DMS53 treated with DMSO at 0.1 percent for 48 hours (cell line): ENCODE results near the gene BABAM1.

Source experiments
- DNase-seq: peaks from one replicate; lab custom pipeline; 2025; ENCODE audit not compliant: unreplicated experiment; lab: John Stamatoyannopoulos, UW

Gene BABAM1

GRCh38 chr19:17266975-17267788 is at the start of gene BABAM1:
Gene BABAM1 (plus strand): TSS chr19:17267443. CDS start chr19:17268807, 1,364 bp downstream.
- DNase-seq, result peak; percentile 92

DNA sequence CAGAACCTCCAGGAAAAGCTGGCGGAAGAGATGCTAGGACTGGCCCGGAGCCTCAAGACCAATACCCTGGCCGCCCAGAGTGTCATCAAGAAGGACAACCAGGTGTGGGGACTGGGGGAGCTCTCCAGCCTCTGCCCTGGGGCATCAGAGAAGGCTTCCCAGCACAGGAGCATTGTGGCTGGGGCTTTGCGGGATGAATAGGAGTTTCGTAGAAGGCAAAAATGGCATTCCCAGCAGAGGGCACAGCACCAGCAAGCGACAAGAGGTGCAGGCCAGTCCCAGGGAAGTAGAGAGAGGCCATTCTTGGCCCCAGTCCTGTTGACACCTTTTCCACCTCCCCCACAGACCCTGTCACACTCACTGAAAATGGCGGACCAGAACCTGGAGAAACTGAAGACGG is 48.0 kb upstream of the BABAM1 start:
- no peak for DNase-seq

- no peak for DNase-seq
Measured at GRCh38 chr19:17220207-17220758, 47.0 kb upstream of the BABAM1 start.

- no peak for DNase-seq
Measured at GRCh38 chr19:17225053-17225452, 42.2 kb upstream of the BABAM1 start.

GRCh38 chr19:17226002-17226933 is 41.0 kb upstream of the BABAM1 start, which contains the start of gene OCEL1:
Gene OCEL1 (plus strand): TSS chr19:17226226. CDS start chr19:17226248, 22 bp downstream.
- peak; percentile 90 for DNase-seq

DNA sequence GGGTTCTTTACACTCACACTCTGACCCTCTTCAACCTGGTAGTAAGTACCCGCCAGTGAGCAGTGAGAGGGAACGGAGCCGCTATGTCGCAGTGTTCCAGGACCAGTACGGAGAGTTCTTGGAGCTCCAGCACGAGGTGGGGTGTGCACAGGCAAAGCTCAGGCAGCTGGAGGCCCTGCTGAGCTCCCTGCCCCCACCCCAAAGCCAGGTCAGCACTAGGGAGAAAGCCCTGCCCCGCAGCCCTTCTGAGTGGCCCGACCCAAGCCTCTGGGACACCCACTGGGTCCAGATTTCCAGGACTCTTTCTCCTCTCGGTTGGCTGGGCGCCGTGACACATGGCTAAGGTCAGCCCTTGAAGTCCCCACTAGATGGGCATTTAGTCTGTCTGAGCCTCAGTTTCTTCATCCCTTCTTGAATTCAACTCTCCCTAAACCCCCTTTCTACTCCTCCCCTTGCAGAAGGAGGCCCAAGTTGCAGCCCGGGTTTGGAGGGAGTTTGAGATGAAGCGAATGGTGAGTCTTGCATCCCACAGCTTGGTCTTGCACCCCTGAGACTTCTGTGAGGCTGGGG is 39.4 kb upstream of the BABAM1 start:
- no peak for DNase-seq

DNA sequence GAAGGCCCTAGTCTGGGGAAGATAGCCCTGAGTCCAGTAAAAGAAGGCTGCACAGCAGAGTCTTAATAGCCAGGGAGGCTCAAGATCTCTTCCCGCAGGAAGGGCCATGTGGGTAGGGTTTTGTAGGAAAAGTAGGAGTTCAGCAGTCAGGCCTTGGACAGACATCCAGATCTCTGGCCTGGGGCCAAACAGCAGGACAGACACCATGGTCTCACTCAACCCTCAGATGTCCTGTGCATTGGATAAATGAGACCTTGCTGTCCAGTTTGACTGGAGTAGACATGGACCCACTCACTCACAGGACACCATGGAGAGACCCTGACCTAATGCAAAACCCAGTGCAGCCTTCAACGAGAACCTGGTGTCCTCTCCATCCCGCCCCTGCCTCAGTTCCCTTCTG is 37.4 kb upstream of the BABAM1 start:
- no peak for DNase-seq

DNA sequence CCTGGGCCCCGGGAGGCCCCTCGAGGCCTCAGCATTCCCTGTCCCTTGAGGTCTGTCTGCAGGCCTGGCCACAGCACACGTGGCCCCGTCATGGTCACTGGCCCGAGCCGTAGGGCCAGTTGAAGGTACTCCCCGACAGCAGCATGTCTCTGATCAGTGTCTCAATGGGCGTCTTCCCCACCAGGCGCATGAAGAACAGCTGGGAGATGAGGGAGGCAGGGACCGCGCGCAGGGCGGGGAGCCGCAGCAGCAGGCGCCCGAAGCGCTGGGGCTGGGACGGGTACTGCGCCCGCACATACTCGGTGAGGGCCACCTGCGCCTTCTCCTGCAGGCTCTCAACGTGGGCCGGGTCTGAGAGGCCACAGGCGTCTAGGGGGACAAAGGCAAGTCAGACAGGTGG is 35.0 kb upstream of the BABAM1 start:
- DNase-seq, result no peak

GRCh38 chr19:17234911-17235299 is 32.3 kb upstream of the BABAM1 start:
- no peak for DNase-seq

DNA sequence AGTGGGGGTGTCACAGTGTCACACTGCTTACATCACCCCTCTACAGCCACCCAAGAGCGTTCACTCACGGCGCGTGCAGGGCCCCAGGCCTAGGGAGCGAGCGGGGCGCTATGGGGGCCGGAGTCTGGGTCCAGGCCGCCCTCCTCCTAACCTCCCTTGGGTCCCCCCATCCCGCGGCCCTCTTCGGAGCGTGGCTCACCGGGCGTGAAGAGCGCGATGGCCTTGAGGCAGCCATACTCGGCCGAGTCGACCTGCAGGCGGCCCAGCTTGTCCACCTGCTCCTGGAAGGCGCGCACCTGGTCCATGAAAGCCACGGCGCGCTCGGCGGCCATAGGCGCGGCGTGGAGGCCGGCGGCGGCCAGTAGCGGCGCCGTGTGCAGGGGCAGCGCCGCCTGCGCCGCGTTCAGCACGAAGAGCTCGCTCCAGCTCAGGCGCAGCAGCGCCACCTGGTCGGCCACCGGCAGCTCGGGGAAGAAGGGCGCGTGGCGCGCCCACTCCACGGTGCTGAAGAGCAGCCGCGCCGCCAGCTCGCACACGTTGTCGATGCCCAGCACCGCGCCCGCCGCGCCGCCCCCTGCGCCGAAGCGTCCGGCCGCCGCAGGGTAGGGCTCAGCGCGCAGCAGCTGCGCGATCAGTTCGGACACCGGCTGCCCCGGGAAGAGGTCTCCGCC is 31.8 kb upstream of the BABAM1 start:
- peak; percentile 37 for DNase-seq

GRCh38 chr19:17235971-17236777 is 31.1 kb upstream of the BABAM1 start:
- DNase-seq, result peak; percentile 36

DNA sequence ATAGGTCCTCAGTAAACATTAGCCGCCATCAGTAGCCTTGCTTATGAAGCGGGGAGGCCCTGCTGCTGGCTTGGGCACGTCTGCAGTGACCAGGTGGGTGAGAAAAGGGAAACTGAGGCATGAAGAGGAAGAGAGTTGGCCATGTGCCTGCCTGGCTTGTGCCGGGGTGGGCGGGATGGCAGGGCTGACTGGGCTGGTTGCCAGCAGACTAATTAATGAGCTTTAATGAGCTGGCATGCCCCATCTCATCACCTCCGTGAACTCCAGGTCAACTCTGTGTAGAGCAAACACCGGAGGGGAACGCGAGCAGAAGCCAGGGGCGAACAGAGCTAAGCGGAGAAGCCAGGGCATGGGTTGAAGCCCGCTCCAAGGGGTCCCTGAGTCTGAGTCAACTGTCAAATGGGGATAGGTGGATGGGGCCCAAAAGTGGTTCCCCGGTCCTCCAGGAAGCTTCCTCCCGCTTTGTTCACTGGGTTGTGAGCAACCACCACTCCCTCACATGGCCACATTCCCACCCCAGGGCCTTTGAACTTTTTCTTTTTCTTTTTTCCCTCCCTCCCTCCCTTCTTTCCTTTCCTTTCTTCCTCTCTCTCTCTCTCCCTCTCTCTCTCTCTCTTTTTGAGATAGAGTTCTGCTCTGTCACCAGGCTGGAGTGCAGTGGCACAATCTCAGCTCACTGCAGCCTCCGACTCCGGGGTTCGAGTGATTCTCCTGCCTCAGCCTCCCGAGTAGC is 30.3 kb upstream of the BABAM1 start:
- no peak for DNase-seq

DNA sequence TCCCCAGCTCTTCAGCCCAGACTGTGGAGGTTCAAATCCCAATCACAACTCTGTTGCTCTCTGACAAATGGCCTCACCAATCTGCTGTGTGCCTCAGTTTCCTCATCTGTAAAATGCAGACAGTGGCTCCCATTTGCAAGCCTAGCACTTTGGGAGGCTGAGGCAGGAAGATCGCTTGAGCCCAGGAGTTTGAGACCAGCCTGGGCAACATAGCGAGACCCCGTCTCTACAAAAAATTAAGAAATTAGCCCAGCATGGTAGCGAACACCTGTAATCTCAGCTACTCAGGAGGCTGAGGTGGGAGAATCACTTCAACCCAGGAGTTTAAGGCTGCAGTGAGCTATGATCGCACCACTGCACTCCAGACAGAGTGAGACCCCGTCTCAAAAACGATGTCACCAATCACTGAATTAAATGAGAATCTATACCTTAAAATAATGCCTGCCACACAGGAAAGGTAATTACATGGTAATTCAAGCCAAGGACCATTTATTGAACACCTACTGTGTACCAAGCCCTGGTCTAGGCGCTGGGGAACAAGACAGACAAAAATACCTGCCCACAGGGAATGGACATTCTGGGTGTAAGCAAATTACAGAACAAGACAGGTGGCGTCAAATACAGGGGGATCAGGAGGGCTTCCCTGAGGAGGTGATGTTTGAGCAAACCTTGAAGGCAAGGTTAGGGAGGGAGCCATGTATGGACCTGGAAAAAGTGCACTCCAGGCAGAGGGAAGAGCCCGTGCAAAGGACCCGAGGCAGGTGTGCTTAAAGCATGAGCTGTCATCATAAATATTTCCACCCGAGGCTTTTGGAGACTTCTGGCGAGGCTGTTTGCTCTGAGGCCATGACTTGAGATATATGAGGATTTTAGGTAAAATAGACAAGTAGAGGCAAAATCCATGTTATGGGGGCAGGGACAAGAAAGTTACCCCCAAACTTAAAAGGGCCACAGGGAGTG is 29.2 kb upstream of the BABAM1 start:
- no peak for DNase-seq

DNA sequence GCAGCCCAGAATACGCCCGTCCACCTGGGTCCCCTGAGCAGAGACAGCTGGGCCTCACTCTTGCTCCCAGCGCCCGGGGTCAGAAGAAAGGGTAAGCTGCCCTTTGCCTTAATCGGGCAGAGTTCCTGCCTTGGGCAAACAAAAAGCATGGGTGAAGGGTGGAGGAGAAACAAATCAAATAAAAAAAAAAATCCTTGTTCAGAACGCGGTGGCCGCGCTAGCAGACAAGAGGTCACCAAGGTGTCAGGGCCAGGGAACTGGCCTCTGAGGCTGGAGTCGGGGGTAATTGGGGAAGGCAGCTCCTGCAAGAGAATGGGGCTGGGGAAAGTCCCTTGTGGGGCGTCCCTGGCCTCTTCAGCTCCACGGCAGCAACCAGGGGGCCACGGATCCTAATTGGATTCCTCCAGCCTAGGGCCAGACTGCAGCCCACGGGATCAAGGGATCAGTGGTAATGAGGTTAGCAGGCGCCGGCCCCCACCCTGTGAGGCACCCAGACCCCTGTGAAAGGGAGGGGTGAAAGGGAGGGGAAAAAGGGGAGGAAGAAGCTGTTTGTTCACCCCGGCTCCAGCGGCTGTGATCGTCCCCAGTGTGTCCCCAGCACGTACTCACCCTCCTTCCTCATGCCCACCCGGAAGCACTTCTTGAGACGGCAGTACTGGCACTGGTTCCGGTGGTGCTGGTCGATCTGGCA is 27.0 kb upstream of the BABAM1 start:
- DNase-seq, result no peak

GRCh38 chr19:17240826-17241399 is 26.3 kb upstream of the BABAM1 start:
- no peak for DNase-seq

- DNase-seq, result no peak
Measured at GRCh38 chr19:17242431-17243208, 24.6 kb upstream of the BABAM1 start.
